Stimulated activated CD8-positive, alpha-beta memory T cell treated with anti-CD3 and anti-CD28 coated beads, Interleukin-7, amount 100 ng/mL, for 24 hours (primary cell): ENCODE results near the gene CCDC142.
"Not testable (repeated sequence)": the region's sequence is repeated elsewhere in the genome, so short reads cannot be mapped to it uniquely, and the experiment has no call there.

ENCODE experiments used
- DNase-seq: peaks from one replicate; pipeline ENCODE4 v3.0.0-alpha.2; 2020; ENCODE audit warnings: low read depth

CCDC142 gene

GRCh38 chr2:74471332-74472065 is 11.3 kb downstream of the CCDC142 start:
- DNase-seq, result no peak

GRCh38 chr2:74470742-74471141 is 12.1 kb downstream of the CCDC142 start:
- not testable (repeated sequence) for DNase-seq

- no peak for DNase-seq
Measured at GRCh38 chr2:74464406-74464805, 18.4 kb downstream of the CCDC142 start.

DNA sequence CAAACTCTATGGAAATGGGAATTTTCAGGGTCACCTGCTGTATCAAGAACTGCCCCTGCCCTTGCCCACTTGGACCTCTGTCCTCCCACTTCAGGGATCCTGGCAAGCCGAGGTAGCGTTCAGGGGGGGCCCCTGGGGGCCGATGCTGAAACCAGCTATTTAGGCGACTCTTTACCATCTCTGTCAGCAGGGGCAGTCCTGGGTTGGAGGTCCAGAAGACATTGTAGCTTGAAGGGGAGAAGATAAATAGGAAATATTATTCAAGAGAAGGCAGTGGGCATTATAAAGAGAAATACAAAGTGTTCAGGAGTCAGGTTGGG is 20.1 kb downstream of the CCDC142 start:
- DNase-seq, result no peak

GRCh38 chr2:74462054-74462785 is 20.6 kb downstream of the CCDC142 start:
- no peak for DNase-seq

- DNase-seq, result no peak
Measured at GRCh38 chr2:74461187-74462053, 21.4 kb downstream of the CCDC142 start.

GRCh38 chr2:74460187-74460586 is 22.6 kb downstream of the CCDC142 start:
- not testable (repeated sequence) for DNase-seq

GRCh38 chr2:74459503-74460118 is 23.2 kb downstream of the CCDC142 start:
- not testable (repeated sequence) for DNase-seq

DNA sequence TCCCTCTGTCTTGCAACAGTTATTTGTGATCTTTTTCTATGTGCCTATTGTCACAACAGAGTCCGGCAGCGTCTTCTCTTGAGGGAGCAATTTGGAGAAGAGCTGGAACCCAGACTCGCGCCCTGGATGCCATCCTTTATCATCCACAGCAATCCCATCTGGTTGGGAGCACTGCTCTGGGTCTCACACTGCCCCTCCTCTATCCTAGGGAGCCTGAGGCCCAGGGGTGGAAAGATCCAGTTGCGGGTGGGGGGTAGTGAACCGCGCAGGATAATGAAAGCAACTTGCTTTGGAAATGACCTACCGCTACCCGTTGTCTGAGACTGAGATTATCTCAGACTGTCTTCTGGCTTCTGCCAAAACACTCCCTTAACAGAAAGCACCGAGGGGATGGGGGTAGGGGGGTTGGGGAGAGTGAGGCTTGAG is 23.8 kb downstream of the CCDC142 start:
- DNase-seq, result no peak

DNA sequence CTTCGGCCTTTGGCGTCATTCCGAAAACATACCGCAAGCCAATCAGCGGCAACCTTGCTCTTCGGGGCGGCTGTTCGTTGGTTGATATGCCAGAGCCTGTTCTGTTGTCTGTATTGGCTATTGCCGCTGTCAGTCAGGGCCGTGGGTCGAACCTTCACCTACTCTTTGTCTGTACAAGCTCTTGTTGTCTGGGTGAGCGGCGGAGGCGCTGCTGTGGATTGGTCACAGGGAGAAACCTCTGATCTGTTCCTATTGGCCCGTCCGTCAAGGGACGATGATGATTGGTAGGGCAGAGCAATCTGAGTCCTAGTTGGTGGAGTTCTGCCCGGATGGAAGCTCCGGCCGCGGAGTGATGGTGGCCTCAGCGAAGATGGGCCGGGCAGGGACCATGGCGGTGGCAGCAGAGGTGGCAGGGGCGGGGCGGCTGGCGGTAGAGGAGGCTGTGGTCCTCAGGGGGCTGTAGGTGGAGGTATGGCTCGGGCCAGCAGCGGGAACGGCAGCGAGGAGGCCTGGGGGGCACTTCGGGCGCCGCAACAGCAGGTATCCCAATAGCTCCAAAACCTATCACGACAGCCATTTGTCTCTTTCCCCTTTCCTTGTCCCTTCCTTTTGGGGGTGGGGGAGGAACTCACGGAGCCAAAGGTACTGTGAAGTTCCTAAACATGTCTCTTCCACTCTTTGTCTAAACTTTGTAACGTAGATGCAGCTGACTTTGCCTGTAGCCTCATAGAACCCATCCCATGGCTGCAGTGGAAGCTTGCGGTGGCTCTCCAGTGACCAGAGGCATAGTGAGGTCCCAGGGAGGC is 24.5 kb downstream of the CCDC142 start, which contains the start of gene WBP1:
Gene WBP1, plus strand, starts transcription at position 307 of the 806 bp plus-strand sequence. Its CDS starts 165 bp downstream, at position 472.
- peak; percentile 97 for DNase-seq

DNA sequence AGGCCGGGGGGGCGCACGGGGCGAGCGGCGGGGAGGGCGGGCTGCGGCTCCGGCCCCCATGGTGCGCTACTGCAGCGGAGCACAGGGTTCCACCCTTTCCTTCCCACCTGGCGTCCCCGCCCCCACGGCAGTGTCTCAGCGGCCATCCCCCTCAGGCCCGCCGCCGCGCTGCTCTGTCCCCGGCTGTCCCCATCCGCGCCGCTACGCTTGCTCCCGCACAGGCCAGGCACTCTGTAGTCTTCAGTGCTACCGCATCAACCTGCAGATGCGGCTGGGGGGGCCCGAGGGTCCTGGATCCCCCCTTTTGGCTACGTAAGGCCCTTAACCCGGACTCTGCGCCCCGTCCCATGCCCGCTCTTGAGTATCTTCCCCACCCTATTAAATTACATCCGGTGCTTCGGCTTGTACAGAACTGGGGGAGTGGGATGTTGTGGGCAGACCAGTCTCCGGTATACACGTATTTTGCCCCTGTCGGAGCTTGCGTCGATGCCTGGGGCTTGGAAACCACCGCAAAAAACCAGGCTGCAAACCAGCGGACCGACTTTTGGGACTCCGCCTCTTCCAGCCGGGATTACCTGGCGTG is 25.2 kb downstream of the CCDC142 start:
- peak; percentile 63 for DNase-seq

DNA sequence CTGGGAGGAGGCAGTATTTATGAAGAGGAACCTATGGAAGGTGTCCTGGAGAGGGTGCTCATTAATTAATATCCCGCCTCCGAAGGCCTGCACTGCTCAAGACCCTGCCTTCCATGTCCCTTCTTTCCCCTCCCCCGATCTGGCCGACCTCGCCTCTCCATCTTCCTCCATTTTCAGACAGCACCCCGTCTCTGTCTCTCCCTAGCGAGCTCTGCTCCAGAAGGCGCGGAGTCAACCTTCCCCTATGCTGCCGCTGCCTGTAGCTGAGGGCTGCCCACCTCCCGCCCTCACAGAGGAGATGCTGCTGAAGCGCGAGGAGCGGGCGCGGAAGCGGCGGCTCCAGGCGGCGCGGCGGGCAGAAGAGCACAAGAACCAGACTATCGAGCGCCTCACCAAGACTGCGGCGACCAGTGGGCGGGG is 25.7 kb downstream of the CCDC142 start:
- DNase-seq, result no peak

GRCh38 chr2:74454654-74455511 is 27.9 kb downstream of the CCDC142 start, which contains the start of gene INO80B:
Gene INO80B, plus strand, starts transcription at chr2:74455087. Its CDS starts 30 bp downstream, at chr2:74455117.
- peak; percentile 94 for DNase-seq

DNA sequence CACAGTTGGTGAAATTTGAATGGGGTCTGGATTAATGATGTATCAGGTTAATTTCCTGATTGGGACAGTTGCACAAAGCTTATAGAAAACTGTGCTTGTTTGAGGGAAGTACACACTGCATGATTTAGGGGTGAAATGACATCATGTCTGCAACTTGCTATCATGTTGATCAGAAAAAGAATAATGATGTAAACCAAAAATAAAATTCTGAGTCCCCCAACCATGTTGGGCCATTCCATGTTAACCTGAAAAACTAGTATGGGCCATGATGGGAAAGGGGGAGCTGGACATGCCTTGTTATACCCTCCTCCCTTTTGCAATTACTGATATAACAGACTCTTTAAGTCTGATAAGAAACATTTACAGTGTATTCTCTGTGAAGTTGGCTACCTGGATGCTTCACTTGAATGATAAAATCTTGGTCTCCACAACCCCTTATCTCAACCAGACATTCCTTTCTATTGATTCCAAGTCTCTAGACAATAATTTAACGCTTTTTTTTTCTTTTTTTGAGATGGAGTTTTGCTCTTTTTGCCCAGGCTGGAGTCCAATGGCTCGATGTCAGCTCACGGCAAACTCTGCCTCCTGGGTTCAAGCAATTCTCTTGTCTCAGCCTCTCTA is 32.1 kb downstream of the CCDC142 start:
- no peak for DNase-seq

DNA sequence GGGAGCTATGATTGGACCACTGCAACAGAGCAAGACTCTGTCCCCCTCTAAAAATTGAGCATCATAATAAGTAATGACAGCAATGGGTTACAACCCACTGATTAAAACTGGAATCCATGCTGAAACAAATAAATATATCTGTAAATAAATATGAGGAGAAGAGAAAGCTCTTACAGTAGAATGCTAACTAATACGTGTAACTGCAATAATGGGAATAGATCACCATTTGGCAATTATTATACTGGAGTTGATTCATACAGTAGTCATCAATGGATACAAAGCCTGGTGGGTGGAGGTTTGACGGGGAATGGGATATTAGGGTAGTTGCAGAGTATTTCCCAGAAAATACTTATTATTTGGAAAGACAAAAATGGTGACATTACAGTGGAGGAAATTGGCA is 34.0 kb downstream of the CCDC142 start:
- DNase-seq, result no peak

- DNase-seq, result no peak
Measured at GRCh38 chr2:74447230-74447999, 35.4 kb downstream of the CCDC142 start.

- no peak for DNase-seq
Measured at GRCh38 chr2:74444498-74445318, 38.1 kb downstream of the CCDC142 start.
